ENCODE data around the gene FOXO3. TPM values are rescaled to one million over a fixed set of nuclear protein-coding genes. Genes with fewer than 3 reads are reported as not detected.

Gene FOXO3
- total and polyA plus RNA-seq, 2 of the 13 experiments (the other 11 are each of a cell fraction or from before 2014, with no cell fraction given), result 16.0 to 22.5 TPM

DNA sequence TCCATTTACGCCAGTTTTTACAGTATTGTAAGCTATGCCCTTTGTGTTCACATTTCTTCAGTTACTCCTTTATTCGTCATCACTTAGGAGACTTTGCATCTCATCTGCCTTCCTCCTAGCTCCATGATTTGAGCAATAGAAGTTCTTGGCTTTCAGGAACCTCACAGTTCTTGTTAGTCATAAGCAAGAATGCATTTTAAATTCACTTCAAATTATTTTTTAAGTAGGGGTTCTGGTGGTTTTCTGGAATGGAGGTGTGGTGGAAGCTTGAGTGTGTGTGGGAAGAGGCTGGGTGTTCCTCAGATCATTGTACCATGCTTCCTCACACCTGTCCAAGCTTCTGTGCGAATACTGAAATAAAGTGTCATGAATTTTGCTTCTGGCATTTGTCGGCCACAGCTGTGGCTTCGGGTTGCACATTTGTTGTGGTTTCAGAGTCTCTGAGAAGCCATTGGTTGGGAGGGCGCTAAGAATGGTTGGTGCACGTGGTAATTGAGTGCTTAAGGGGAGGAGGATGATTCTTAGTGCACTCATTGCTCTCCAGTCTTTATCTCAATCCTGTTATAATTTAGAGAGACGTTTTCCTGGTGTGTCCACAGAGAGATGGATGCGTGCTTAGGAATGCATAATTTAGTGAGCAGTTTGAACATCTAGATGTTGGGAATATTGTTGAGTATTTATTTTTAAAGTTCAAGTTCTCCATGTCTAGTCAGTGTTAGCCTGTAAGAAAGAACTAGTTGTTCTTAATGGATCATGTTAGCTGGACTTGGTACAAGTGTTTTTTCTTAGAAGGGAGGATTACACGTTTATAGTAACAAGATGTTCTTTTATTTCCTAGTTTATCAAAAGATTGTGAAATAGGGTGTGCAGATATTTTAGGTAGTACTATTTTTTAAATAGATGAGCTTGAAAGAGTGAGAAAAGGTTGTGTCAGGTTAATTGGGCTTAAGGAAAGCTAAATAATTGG lies 31.9 kb downstream of the FOXO3 start:
- no peak for FAIRE-seq
- peaks cover 65% of the 10 kb centered on the region for H4K20me1 ChIP-seq (ENCODE audit: insufficient read depth, low read length)

GRCh38 chr6:108594151-108594550 lies 33.4 kb downstream of the FOXO3 start:
- Histone ChIP-seq H3K27me3 (ENCODE audit: control insufficient read depth in 1 of 2, insufficient read depth in 2 of 2, low read length in 2 of 2) (no peaks in the 10 kb centered on the region), H2AFZ (ENCODE audit: low read length) (no peak overlapping the region), H3K36me3 (replicated peaks in 1 of 2; ENCODE audit: control insufficient read depth in 1 of 2, insufficient read depth in 2 of 2, low read length in 2 of 2) (peaks cover 0 to 22% of the 10 kb centered on the region in 2 experiments; a peak in 4 of 5 replicates), H3K9ac (ENCODE audit: insufficient read depth, low read depth, low read length) (no peak overlapping the region), H4K20me1 (ENCODE audit: insufficient read depth, low read length) (peaks cover 66% of the 10 kb centered on the region), H3K27ac (ENCODE audit: extremely low read length, insufficient read depth, low read length) (no peak overlapping the region), H3K4me3 (replicated peaks in 1 of 3; ENCODE audit: insufficient read depth in 1 of 3, low read depth in 2 of 3, low read length in 3 of 3) (no peak overlapping the region), H3K79me2 (ENCODE audit: insufficient read depth, low read length) (peaks cover 92% of the 10 kb centered on the region), H3K9me3 (ENCODE audit: low read length) (no peaks in the 10 kb centered on the region), H3K4me2 (ENCODE audit: low read depth, low read length) (no peak overlapping the region), H3K4me1 (ENCODE audit: insufficient read depth, low read length) (peaks cover 22% of the 10 kb centered on the region)
- no peak for FAIRE-seq
- DNase-seq (ENCODE audit: low spot score), result no peak
- ChIA-PET CTCF (ENCODE audit: low intra/inter-chr PET ratio, low total read pairs) (no interaction called here), POLR2A (no interaction called here)
- intact Hi-C loops (cut with micrococcal nuclease; ENCODE audit: unreplicated experiment) (no loop called here), in situ Hi-C loops (cut with HindIII; ENCODE audit: extremely low pct_ligation_motif_present, low pct_unique_long_range_greater_than_20kb) (no loop called here)
- BruUV-seq (replicated peaks), result no TSS peak
- ATAC-seq, result no peak
- 85% methylated on average over 1 of the region's 1 CpG for WGBS (ENCODE audit: low lambda C conversion rate)
- TF ChIP-seq, protein P1, sequence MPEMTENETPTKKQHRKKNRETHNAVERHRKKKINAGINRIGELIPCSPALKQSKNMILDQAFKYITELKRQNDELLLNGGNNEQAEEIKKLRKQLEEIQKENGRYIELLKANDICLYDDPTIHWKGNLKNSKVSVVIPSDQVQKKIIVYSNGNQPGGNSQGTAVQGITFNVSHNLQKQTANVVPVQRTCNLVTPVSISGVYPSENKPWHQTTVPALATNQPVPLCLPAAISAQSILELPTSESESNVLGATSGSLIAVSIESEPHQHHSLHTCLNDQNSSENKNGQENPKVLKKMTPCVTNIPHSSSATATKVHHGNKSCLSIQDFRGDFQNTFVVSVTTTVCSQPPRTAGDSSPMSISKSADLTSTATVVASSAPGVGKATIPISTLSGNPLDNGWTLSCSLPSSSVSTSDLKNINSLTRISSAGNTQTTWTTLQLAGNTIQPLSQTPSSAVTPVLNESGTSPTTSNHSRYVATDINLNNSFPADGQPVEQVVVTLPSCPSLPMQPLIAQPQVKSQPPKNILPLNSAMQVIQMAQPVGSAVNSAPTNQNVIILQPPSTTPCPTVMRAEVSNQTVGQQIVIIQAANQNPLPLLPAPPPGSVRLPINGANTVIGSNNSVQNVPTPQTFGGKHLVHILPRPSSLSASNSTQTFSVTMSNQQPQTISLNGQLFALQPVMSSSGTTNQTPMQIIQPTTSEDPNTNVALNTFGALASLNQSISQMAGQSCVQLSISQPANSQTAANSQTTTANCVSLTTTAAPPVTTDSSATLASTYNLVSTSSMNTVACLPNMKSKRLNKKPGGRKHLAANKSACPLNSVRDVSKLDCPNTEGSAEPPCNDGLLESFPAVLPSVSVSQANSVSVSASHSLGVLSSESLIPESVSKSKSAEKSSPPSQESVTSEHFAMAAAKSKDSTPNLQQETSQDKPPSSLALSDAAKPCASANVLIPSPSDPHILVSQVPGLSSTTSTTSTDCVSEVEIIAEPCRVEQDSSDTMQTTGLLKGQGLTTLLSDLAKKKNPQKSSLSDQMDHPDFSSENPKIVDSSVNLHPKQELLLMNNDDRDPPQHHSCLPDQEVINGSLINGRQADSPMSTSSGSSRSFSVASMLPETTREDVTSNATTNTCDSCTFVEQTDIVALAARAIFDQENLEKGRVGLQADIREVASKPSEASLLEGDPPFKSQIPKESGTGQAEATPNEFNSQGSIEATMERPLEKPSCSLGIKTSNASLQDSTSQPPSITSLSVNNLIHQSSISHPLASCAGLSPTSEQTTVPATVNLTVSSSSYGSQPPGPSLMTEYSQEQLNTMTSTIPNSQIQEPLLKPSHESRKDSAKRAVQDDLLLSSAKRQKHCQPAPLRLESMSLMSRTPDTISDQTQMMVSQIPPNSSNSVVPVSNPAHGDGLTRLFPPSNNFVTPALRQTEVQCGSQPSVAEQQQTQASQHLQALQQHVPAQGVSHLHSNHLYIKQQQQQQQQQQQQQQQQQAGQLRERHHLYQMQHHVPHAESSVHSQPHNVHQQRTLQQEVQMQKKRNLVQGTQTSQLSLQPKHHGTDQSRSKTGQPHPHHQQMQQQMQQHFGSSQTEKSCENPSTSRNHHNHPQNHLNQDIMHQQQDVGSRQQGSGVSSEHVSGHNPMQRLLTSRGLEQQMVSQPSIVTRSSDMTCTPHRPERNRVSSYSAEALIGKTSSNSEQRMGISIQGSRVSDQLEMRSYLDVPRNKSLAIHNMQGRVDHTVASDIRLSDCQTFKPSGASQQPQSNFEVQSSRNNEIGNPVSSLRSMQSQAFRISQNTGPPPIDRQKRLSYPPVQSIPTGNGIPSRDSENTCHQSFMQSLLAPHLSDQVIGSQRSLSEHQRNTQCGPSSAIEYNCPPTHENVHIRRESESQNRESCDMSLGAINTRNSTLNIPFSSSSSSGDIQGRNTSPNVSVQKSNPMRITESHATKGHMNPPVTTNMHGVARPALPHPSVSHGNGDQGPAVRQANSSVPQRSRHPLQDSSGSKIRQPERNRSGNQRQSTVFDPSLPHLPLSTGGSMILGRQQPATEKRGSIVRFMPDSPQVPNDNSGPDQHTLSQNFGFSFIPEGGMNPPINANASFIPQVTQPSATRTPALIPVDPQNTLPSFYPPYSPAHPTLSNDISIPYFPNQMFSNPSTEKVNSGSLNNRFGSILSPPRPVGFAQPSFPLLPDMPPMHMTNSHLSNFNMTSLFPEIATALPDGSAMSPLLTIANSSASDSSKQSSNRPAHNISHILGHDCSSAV (CRISPR knock-in tag; IDR thresholded peaks at IDR 0.05; ENCODE audit: borderline replicate concordance), result no peak
- no peak for TF ChIP-seq ZKSCAN8 (CRISPR knock-in tag; IDR thresholded peaks at IDR 0.05; ENCODE audit: borderline replicate concordance)

More for the DNA sequence above, 31.9 kb downstream of the FOXO3 start:
- Histone ChIP-seq H3K4me1 (ENCODE audit: insufficient read depth, low read length) (peaks cover 37% of the 10 kb centered on the region), H3K27ac (ENCODE audit: extremely low read length, insufficient read depth, low read length) (no peak overlapping the region), H3K27me3 (ENCODE audit: control insufficient read depth in 1 of 2, insufficient read depth in 2 of 2, low read length in 2 of 2) (no peaks in the 10 kb centered on the region), H3K79me2 (ENCODE audit: insufficient read depth, low read length) (peaks cover 93% of the 10 kb centered on the region), H3K36me3 (replicated peaks in 1 of 2; ENCODE audit: control insufficient read depth in 1 of 2, insufficient read depth in 2 of 2, low read length in 2 of 2) (peaks cover 0 to 22% of the 10 kb centered on the region in 2 experiments; a peak in 4 of 5 replicates), H2AFZ (ENCODE audit: low read length) (no peak overlapping the region), H3K4me3 (replicated peaks in 1 of 3; ENCODE audit: insufficient read depth in 1 of 3, low read depth in 2 of 3, low read length in 3 of 3) (no peak overlapping the region), H3K9ac (ENCODE audit: insufficient read depth, low read depth, low read length) (no peak overlapping the region), H3K4me2 (ENCODE audit: low read depth, low read length) (no peak overlapping the region), H3K9me3 (ENCODE audit: low read length) (no peaks in the 10 kb centered on the region)
- in situ Hi-C loops (cut with HindIII; ENCODE audit: extremely low pct_ligation_motif_present, low pct_unique_long_range_greater_than_20kb), result no loop called here
- ChIA-PET POLR2A (interaction anchor here (0.6 kb wide), 1 partner anchor 32 kb away, joined by 3 read pairs; no protein-coding TSS in a partner anchor), CTCF (ENCODE audit: low intra/inter-chr PET ratio, low total read pairs) (no interaction called here)
- ATAC-seq (no peak), DNase-seq (ENCODE audit: low spot score) (no peak)
- TF ChIP-seq ZNF501 (CRISPR knock-in tag; IDR thresholded peaks at IDR 0.05), result no peak
- TF ChIP-seq CEBPB (IDR thresholded peaks at IDR 0.05; ENCODE audit: borderline replicate concordance, low read depth, low read length), result peak; percentile 10; the same call in 1 of the 2 replicates
- TF ChIP-seq PHF21A (CRISPR knock-in tag; IDR thresholded peaks at IDR 0.05), result no peak
- WGBS (ENCODE audit: low lambda C conversion rate), result 96% methylated on average over 10 of the region's 10 CpGs
- no TSS peak for BruUV-seq (replicated peaks)
- intact Hi-C loops (cut with micrococcal nuclease; ENCODE audit: unreplicated experiment), result no loop called here
